Testis (tissue), 3 donors: ENCODE data around the gene P3H2. TPM values are rescaled to one million over a fixed set of nuclear protein-coding genes. Genes with fewer than 3 reads are reported as not detected.

ENCODE experiments used
- DNase-seq: peaks from one replicate; pipeline ENCODE4 v3.0.0-alpha.2; 2019
- H3K27ac ChIP-seq, 2 donors: fragments of 200-600 bp; sonication (generic); one replicate each; pipeline ENCODE4 v1.5.1; 2019
- H3K27me3 ChIP-seq: fragments of 200-600 bp; sonication (generic); one replicate; pipeline ENCODE4 v1.5.1; 2019
- H3K36me3 ChIP-seq: fragments of 200-600 bp; sonication (generic); one replicate; pipeline ENCODE4 v1.5.1; 2017; ENCODE audit warnings: low read depth; ENCODE audit errors: missing control alignments
- H3K4me1 ChIP-seq: fragments of 200-600 bp; sonication (generic); one replicate; pipeline ENCODE4 v1.5.1; 2019
- H3K4me3 ChIP-seq, 2 donors: fragments of 200-600 bp; sonication (generic); one replicate each; pipeline ENCODE4 v1.5.1; 2017 to 2019
- H3K9me3 ChIP-seq: fragments of 200-600 bp; sonication (generic); one replicate; pipeline ENCODE4 v1.5.1; 2017
- CTCF ChIP-seq, 3 experiments: fragments of 450-650 bp in 2 of 3; fragments of 200-600 bp in 1 of 3; sonication (generic) in 1 of 3; IDR thresholded peaks; one replicate each; pipeline ENCODE4 v1.5.1; 2016 to 2019; ENCODE audit warnings: antibody characterized with exemption in 3 of 3, mild to moderate bottlenecking in 2 of 3, moderate library complexity in 1 of 3
- POLR2A ChIP-seq: fragments of 450-650 bp; IDR thresholded peaks from one replicate; pipeline ENCODE4 v1.6.1; 2017; ENCODE audit warnings: antibody characterized with exemption, mild to moderate bottlenecking, moderate library complexity
- WGBS, 2 donors: methylation state at CpG; one replicate each; pipeline ENCODE4 v1.1.5; 2018; 5-methylcytosine and 5-hydroxymethylcytosine counted together
- intact Hi-C: fragments of 100-400 bp; cut with DNase I; formaldehyde crosslinking; loops from one replicate; pipeline ENCODE4 v1.15.1; 2023; ENCODE audit warnings: low total_unique reads
- polyA plus RNA-seq: library from polyadenylated mRNA; stranded (reverse); fragments of 350-450 nt; fragmentation: Illumina TruSeq; extraction: RNeasy Lipid Tissue Mini Kit (QIAGEN cat#74804); gene quantifications from one replicate; pipeline ENCODE4 v1.2.3, GENCODE V29; 2014; ENCODE audit warnings: low read depth, low replicate concordance; ENCODE audit not compliant: insufficient read depth
- small RNA-seq, 2 donors: library from RNA; depleted of rRNA; stranded (forward); fragments of <200 nt; gene quantifications; one replicate each; pipeline ENCODE3, GENCODE V24; 2016
- total RNA-seq, 2 donors: library from RNA; depleted of rRNA; stranded (reverse); fragments of >200 nt; gene quantifications; one replicate each; pipeline ENCODE4 v1.2.3, GENCODE V29; 2016

Gene P3H2
- total and polyA plus RNA-seq, 3 donors from 2014 or later, result 7.2 to 11.0 (median 10.1) TPM

- no peaks in the 10 kb centered on the region for H3K4me1 ChIP-seq
- H3K4me3 ChIP-seq, result no peak overlapping the region
- H3K9me3 ChIP-seq, result no peaks in the 10 kb centered on the region
- TF ChIP-seq POLR2A (no peak), CTCF (IDR thresholded peaks at IDR 0.05) (no peak)
- no peak for DNase-seq
- H3K36me3 ChIP-seq, result no peaks in the 10 kb centered on the region
- intact Hi-C loops, result no loop called here
- H3K27me3 ChIP-seq, result no peaks in the 10 kb centered on the region
- no peak overlapping the region for H3K27ac ChIP-seq
- WGBS, 2 donors, result 73 to 84% methylated on average over 6 of the region's 6 CpGs
Measured at GRCh38 chr3:189907803-189908202, 212.9 kb downstream of the P3H2 start.

Small RNA genes within 50 kb of the gene (small RNA-seq; reads per million reads assigned to genes)
- 0 reads per million in 2 donors for gene RNU6-1109P

Other genes with a start within 250 kb of the P3H2 start
- 10 to 100 TPM in 1 of 2 donors, 1 to 10 TPM in 1; 5.7 to 37.5 TPM for gene CLDN1, start 201.5 kb upstream of the P3H2 start, total RNA-seq
- 37.1 TPM for gene CLDN1, start 201.5 kb upstream of the P3H2 start, polyA plus RNA-seq